ENCODE data around the gene IFIT2.
"Not testable (repeated sequence)": the region's sequence is repeated elsewhere in the genome, so short reads cannot be mapped to it uniquely, and the experiment has no call there.

IFIT2 gene

DNA sequence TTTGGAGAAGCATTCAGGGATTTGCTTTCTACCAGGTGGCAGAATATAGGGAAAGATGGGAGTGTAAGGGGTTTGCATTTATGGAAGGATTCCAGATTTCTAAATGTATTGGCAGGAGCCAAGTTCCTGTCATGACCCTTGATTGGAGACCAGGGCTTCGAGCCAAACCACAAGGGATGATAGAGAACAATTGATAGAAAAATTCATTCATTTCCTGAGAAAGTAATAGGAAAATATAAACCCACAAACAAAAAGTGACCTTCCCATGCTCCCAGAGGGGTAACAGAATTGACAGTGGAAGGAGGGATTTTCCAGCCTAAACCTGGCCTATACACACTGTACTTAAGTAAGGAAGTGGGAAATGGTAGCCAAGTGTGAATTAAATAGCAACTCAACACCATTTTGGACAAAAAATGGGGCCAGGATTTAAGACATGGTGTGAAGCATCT is 22.4 kb upstream of the IFIT2 start:
- DNase-seq (ENCODE audit: low read depth in 2 of 2) = no peak

DNA sequence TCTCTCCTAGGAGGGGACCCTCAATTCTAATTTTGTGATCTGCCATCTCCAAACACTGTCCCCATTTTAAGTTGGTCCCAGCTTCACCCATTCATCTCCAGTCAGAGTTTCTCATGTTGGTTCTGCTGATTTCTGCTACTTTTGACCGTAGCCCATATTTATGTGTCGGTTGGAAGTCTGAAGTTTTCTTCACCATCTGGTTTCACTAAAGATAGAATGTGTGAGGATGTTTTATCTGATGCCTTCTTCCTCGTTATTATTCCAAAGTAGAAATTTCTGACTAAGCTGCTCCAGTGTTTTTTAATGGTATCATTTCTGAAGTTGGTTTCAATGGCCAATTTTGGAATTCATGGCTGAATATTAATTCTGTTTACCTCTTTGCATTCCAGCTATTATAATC is 21.3 kb upstream of the IFIT2 start:
- DNase-seq (ENCODE audit: low read depth in 2 of 2) = no peak

DNA sequence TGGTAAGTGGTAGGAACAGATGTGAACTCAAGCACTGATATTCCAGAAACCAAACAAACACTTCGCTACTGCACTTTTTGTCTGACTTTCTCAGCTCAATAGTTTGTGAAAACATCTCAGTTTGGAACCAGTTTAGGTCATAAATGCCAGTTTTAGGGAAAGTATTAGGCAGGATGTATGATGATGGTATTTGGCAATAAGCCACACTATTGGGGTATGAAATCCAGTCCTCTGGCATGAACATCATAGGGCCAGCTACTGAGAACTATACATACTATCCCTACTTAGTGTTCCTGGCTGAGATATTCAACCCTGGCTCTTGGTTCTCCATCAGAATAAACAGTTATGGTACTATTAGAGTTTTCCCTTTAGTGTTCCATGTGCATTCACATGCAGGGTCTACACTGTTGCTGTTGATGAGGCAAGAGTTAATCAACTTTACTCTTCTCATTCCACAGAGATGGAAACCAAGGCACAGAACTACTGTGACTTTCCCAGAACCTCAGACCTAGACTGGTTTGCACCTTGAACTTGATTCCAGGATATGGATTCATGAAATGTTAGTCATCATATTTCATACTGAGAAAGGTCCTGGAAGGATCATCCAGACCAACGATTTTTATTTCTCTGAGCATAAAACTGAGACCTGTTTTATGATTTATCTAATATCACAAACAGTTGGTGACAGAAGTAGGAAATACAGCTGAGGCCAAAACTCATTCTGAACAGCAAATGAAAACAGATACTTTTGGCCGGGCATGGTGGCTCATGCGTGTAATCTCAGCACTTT is 20.0 kb upstream of the IFIT2 start:
- no peak for DNase-seq (ENCODE audit: low read depth in 2 of 2)

DNA sequence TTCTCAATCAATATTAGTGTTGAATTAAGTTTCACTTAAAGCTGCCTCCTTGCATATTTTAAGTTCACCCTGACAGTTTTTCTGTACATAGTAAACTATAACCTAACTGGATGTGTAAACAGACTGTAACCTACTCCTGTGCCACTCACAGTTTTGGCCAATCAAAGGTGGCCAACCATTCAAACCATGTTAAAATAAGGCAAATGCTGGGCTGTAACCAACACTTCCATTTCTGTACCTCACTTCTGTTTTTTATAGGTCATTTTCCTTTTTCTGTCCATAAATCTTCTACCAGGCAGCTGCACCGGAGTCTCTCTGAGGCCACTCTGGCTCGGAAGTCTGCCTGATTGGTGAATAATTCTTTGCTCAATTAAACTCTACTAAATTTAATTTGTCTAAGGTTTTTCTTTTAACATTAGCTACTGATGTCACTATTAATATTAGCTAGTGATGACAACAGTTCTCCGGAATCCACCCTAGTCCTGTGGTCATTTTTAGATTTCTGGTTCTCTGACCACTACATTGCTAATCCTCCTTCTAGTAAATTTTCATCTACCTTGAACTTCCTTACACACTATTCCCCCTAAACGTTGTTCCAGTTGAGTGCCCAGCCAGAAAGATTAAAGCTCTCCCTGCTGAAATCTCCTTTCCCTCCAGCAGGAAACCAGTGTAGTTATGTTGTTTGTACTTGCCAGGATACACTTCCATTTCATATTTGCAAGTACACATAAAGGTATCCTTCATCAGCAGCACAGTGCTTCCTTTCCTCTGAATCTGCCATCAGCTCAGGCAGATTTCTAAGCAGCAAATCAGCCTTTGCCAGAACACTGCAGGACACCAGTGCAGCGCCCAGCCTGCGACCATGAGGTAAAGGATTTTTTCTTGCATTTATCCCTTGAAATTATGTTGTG is 18.6 kb upstream of the IFIT2 start:
- DNase-seq (ENCODE audit: low read depth in 2 of 2) = no peak

DNA sequence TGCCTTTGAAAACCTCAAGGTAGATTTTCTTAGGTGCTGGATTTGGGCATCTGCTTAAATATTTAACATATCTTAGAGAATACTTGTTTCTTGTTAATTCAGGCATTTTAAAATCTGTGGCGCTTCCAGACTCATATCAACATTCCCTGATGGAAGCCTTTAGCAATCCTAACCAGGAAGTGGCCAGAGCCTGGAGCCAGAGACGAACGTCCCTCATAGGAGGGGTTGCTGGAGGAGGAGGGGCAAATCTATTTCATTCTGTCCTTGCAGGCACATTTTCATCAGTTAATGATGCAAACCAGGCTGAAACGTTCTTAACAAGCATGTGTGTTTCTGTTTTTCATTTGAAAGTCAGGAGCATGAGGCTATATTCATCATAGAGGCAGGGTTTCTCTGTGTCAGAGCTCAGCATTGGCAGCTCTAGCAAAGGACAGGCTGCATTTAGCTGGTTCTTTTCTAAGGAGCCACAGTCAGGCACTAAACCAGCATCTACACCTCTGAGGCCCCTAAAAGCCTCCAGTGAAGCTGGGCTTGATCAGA is 17.8 kb upstream of the IFIT2 start:
- no peak for DNase-seq (ENCODE audit: low read depth in 2 of 2)

DNA sequence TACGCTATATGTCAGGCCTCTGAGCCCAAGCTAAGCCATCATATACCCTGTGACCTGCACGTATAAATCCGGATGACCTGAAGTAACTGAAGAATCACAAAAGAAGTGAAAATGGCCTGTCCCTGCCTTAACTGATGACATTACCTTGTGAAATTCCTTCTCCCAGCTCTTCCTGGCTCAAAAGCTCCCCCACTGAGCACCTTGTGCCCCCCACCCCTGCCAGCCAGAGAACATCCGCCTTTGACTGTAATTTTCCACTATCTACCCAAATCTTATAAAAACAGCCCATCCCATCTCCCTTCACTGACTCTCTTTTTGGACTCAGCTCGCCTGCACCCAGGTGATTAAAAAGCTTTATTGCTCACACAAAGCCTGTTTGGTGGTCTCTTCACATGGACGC is 17.1 kb upstream of the IFIT2 start:
- DNase-seq (ENCODE audit: low read depth in 2 of 2) = not testable (repeated sequence)

DNA sequence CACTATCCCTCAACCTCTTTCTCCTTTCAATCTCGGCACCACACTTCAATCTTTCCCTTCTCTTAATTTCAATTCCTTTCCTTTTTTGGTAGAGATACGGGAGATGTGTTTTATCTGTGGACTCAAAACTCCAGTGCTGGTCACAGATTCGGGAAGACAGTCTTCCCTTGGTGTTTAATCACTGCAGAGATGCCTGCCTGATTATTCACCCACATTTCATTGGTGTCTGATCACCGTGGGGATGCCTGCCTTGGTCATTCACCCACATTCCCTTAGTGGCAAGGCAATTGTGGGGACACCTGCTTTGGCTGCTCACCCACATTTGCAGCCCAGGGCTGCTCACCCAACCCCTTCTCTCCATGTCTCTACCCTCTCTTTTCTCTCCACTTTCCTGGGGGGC is 16.5 kb upstream of the IFIT2 start:
- not testable (repeated sequence) for DNase-seq (ENCODE audit: low read depth in 2 of 2)

DNA sequence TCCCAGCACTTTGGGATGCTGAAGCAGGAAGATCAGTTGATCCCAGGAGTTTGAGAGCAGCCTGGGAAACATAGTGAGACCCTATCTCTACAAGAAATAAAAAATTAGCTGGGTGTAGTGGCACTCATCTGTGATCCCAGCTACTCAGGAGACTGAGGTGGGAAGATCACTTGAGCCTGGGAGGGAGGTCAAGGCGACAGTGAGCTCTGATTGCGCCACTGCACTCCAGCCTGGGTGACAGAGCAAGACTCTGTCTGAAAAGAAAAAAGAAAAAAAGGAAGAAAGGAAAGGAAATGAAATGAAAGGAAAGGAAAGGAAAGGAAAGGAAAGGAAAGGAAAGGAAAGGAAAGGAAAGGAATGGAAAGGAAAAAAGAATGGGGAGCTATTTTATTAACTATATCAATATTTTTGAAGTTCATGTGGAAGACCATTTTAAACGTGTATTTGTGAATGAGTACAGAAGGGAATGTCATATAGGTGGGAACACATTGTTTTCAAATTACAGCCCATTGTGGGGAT is 7.1 kb upstream of the IFIT2 start:
- DNase-seq (ENCODE audit: low read depth in 2 of 2) = no peak

DNA sequence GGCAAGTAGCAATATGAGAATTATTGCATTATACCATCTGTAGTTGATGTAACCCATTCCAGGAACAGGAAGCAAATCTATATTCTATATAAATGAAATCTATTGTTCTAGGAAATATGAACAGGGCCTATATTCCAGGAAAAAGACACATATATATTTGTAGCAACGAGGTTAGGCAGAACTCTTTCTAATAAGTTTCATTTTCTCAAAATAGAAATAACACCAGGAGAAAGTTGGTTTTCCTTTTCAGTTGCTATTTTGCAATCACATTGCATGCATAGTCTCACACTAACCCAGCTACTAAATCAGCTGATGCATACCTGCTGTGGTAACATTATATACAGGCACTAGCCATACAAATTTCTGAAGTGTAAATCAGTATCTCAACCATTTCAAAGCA is 6.2 kb upstream of the IFIT2 start:
- no peak for DNase-seq (ENCODE audit: low read depth in 2 of 2)

DNA sequence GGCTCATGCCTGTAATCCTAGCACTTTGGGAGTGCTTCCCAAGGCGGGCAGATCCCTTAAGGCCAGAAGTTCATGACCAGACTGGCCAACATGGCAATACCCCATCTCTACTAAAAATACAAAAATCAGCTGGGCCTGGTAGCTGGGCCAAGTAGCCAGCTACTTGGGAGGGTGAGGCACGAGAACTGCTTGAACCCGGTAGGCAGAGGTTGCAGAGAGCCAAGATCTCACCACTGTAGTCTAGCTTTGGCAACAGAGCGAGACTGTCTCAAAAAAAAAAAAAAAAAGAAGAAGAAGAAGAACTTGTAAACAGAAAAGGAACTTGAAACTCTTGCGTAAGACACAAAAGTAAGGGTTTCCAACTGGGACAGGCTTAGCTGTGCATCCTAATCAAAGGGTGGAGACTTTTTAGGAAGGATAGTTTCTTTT is 5.6 kb upstream of the IFIT2 start:
- no peak for DNase-seq (ENCODE audit: low read depth in 2 of 2)

DNA sequence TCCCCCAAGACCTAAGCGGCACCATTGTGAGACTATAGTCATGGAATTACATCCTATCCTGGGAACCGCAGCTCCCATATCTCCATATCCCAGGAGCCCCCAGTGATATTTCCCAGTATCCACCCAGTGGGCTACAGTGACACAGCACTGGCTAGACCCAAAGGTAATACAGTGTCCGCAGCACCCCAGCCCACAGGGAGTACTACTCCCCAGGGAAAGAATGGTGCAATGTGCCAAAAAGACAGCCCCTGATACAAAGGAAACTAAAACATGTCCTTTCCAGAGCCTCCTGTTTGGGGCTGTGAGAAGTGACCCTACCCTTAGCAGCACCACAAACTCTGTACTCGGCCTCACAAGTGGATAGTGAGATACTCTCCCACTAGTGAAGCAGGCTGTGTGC is 4.5 kb upstream of the IFIT2 start:
- no peak for DNase-seq (ENCODE audit: low read depth in 2 of 2)

DNA sequence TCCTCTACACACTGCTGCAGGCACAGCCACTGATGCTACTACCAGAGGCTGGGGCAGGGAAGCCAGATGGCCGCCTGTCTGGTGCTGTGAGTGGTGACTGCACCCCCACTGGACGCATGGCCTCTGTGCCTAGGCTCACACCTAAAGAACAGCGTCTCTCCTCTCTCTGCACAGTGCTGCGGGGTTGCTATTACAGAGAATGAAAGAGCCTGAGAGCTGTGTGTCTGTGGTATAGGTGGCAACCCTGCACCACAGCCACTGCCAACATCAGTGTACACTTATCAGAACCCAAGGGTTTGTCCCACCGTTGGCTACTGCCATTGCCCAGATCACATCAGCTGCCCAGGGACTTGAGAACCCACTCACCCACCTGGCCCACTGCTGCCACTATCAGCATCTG is 4.1 kb upstream of the IFIT2 start:
- no peak for DNase-seq (ENCODE audit: low read depth in 2 of 2)

DNA sequence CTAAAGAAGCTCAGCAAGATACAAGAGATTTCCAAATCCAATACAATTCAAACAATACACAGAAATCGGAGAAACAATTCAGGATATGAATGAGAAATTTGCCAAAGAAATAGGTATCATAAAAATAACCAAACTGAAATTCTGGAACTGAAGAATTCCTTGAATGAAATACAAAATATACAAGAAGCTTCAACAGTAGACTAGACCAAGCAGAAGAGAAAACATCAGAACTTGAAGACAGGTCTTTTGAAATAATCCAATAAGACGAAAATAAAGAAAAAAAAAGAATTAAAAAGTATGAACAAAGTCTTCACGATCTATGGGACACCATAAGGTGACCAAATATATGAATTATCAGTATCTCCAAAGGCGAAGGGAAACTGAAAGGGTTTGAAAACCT is 2.8 kb upstream of the IFIT2 start:
- DNase-seq (ENCODE audit: low read depth in 2 of 2) = no peak

DNA sequence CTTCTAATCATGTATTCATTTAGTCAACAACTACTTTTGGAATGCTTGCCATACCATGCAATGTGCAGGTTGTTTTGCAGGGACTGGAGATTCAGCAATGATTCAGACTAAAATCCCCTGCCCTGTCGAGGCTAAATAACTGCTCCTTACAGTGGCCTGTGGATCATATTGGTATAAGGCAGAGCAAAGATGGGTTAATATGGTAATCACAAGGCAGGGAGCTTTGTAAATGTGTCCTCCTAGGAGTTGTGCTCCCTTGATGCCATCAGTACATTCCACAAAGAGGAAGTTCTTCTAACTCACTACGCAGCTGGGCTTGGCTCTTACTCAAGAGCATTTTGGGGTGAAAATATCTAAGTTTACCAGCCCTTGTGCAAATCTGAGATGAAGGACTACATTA is 614 bp upstream of the IFIT2 start:
- DNase-seq (ENCODE audit: low read depth in 2 of 2) = no peak

DNA sequence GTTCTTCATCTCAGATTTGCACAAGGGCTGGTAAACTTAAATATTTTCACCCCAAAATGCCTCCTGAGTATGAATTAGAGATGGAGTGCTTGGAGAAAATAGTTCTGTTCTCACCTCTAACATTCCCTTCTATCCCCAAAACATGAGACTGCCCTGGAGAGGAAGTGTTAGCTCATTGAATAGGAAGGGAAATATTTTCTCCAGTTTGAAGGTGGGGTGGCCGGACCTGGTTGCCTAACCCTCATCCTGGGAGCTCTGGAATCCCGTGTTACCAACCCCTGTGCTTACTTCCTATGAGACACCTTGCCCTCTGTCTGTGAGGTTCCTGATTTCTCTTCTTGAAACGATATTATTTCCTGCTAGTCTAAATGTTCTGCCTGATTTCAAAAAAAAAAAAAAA is 779 bp downstream of the IFIT2 start:
- DNase-seq (ENCODE audit: low read depth in 2 of 2) = no peak

DNA sequence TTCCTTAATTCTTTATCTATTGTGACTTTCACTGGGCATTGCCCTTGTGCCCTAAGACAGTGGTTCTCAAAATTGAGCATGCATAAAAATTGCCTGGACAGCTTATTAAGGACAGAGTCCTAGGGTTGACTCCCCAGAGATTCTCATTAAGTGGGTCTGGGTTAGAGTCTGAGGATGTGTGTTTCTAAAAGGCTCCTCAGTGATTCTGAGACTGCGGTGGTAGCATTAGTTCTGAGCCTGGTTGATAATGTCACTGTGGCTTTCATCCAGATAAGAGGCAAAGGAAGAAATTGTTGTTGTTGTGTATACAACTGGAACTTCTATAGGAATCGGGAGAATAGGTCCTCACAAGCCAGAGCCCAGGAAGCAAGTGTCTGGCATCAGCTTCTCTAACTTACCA is 1.3 kb downstream of the IFIT2 start:
- DNase-seq (ENCODE audit: low read depth in 2 of 2) = no peak

DNA sequence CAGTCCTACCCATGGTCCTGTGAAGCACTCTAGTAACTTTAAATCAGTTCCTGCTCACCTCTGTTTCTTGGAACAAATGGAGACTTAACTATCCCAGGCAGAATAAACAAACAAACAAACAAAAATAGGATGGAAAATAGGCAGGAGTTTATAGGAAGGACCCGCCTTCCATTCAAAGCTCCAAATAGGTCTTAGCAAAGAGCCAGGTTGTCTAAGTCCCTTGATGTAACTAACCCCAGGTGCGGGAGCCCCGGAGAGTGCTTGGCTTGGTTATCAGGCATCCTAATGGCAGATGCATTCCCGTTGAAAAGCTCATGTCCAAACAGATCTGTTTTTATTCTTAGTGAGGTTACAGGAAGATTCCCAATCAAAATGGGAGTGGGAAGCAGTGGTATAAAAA is 2.2 kb downstream of the IFIT2 start:
- DNase-seq (ENCODE audit: low read depth in 2 of 2) = no peak

DNA sequence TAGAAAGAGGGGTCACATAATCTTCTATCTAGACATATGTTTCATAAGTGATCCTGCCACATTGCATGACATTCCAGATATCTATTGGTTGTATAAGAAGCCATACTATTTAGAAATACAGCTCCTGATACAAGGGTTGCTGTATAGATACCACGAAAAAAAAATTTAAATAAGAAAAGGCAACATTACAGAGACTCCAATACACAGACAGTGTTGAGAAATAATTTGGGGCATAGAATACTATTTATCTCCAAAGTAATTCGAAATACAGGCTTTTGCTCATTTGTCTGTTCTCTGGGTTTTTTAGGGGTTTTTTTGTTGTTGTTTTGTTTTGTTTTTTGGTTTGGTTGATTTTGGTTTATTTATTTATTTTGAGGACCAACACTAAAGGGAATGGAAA is 2.6 kb downstream of the IFIT2 start:
- DNase-seq (ENCODE audit: low read depth in 2 of 2) = no peak

DNA sequence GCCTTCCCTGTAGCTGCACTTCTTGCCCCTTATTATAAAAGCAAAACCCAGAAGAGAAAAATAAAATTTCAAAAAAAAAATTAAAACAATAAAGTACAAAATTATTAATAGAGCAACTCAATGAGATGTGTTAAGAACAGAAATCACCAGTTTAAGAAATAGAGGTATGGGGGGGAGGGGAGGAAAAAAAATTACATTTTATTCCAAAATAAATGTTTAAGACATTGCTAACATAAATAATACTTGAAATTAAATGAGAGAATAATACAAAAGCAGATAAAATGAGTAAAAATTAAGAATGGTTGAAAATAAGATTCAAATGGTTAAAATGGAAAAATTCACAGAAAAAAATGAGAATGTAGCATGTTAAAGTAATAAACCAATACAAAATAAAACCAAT is 3.1 kb downstream of the IFIT2 start:
- no peak for DNase-seq (ENCODE audit: low read depth in 2 of 2)

DNA sequence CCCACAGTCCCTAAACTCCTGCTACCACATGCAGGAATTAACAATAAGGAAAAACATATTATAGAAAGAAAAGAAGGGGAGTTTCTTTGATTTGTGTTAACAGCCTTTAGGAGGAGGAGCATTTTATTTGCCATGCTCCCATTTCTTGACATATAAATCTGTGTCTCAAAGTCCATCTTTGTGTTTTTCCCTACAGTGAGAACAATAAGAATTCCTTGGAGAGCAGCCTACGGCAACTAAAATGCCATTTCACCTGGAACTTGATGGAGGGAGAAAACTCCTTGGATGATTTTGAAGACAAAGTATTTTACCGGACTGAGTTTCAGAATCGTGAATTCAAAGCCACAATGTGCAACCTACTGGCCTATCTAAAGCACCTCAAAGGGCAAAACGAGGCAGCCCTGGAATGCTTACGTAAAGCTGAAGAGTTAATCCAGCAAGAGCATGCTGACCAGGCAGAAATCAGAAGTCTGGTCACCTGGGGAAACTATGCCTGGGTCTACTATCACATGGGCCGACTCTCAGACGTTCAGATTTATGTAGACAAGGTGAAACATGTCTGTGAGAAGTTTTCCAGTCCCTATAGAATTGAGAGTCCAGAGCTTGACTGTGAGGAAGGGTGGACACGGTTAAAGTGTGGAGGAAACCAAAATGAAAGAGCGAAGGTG is 4.1 kb downstream of the IFIT2 start:
- DNase-seq (ENCODE audit: low read depth in 2 of 2) = no peak

DNA sequence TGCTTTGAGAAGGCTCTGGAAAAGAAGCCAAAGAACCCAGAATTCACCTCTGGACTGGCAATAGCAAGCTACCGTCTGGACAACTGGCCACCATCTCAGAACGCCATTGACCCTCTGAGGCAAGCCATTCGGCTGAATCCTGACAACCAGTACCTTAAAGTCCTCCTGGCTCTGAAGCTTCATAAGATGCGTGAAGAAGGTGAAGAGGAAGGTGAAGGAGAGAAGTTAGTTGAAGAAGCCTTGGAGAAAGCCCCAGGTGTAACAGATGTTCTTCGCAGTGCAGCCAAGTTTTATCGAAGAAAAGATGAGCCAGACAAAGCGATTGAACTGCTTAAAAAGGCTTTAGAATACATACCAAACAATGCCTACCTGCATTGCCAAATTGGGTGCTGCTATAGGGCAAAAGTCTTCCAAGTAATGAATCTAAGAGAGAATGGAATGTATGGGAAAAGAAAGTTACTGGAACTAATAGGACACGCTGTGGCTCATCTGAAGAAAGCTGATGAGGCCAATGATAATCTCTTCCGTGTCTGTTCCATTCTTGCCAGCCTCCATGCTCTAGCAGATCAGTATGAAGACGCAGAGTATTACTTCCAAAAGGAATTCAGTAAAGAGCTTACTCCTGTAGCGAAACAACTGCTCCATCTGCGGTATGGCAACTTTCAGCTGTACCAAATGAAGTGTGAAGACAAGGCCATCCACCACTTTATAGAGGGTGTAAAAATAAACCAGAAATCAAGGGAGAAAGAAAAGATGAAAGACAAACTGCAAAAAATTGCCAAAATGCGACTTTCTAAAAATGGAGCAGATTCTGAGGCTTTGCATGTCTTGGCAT is 4.8 kb downstream of the IFIT2 start:
- no peak for DNase-seq (ENCODE audit: low read depth in 2 of 2)

Measured in stimulated activated CD8-positive, alpha-beta memory T cell treated with anti-CD3 and anti-CD28 coated beads, Interleukin-2, amount 100 ng/mL, for 1 hour (primary cell).